Jurkat, Clone E6-1 (cell line): ENCODE results near the gene GPR52.

Experiments used
- DNase-seq: peaks from one replicate; pipeline ENCODE4 v3.0.0-alpha.2; 2011; ENCODE audit warnings: low read depth, low spot score
- H3K4me3 ChIP-seq: 2 replicates; pipeline ENCODE4 v1.5.1; 2011; ENCODE audit warnings: mild to moderate bottlenecking, low read length, control low read depth, moderate library complexity

Gene GPR52

GRCh38 chr1:174448974-174449373 lies 1.2 kb downstream of the GPR52 start:
- H3K4me3 ChIP-seq, result no peak overlapping the region
- no peak for DNase-seq

- no peak overlapping the region for H3K4me3 ChIP-seq
- no peak for DNase-seq
Observed at GRCh38 chr1:174451408-174451807, 3.6 kb downstream of the GPR52 start.

GRCh38 chr1:174465855-174466254 lies 18.1 kb downstream of the GPR52 start:
- no peak overlapping the region for H3K4me3 ChIP-seq
- no peak for DNase-seq

- no peak overlapping the region for H3K4me3 ChIP-seq
- no peak for DNase-seq
Observed at GRCh38 chr1:174466607-174467006, 18.8 kb downstream of the GPR52 start.

- no peak overlapping the region for H3K4me3 ChIP-seq
- DNase-seq, result no peak
Observed at GRCh38 chr1:174469052-174469451, 21.3 kb downstream of the GPR52 start.

GRCh38 chr1:174469687-174470086 lies 21.9 kb downstream of the GPR52 start:
- no peak overlapping the region for H3K4me3 ChIP-seq
- DNase-seq, result no peak

GRCh38 chr1:174479281-174479680 lies 31.5 kb downstream of the GPR52 start:
- no peak for DNase-seq
- no peak overlapping the region for H3K4me3 ChIP-seq

- DNase-seq, result no peak
- no peak overlapping the region for H3K4me3 ChIP-seq
Observed at GRCh38 chr1:174480324-174480723, 32.6 kb downstream of the GPR52 start.

GRCh38 chr1:174491606-174492005 lies 43.8 kb downstream of the GPR52 start:
- H3K4me3 ChIP-seq, result no peak overlapping the region
- no peak for DNase-seq

GRCh38 chr1:174497478-174497877 lies 49.7 kb downstream of the GPR52 start:
- no peak overlapping the region for H3K4me3 ChIP-seq
- DNase-seq, result no peak
